LNCAP (cell line): ENCODE data around the gene HS6ST2.

Experiments used
- TF ChIP-seq, protein P1 (sequence below): fragments of 450-650 bp; IDR thresholded peaks from 2 replicates; pipeline ENCODE4 v1.5.1; 2017; ENCODE audit warnings: mild to moderate bottlenecking

Gene HS6ST2

GRCh38 chrX:132774010-132774714 is 184.3 kb downstream of the HS6ST2 start:
- TF ChIP-seq, protein P1, sequence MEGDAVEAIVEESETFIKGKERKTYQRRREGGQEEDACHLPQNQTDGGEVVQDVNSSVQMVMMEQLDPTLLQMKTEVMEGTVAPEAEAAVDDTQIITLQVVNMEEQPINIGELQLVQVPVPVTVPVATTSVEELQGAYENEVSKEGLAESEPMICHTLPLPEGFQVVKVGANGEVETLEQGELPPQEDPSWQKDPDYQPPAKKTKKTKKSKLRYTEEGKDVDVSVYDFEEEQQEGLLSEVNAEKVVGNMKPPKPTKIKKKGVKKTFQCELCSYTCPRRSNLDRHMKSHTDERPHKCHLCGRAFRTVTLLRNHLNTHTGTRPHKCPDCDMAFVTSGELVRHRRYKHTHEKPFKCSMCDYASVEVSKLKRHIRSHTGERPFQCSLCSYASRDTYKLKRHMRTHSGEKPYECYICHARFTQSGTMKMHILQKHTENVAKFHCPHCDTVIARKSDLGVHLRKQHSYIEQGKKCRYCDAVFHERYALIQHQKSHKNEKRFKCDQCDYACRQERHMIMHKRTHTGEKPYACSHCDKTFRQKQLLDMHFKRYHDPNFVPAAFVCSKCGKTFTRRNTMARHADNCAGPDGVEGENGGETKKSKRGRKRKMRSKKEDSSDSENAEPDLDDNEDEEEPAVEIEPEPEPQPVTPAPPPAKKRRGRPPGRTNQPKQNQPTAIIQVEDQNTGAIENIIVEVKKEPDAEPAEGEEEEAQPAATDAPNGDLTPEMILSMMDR = no peak

DNA sequence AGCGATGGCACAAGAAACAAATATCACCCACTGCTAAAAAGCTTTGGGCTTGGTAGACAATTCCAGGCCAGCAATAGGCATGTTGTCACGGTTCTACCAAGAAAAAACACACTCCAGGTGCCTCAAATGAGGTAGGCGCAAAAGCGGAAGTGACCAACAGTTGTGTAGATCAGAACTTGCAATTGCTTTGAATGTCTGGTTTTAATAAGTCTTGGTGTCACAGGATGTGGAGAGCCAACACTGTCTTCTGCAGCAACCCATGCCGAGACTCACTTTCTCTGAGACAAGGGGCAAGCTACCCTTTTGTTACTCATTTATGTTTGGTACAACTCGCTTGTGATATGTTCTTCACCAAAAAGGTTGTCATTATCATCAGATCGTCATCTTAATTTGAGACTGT is 188.8 kb downstream of the HS6ST2 start:
- TF ChIP-seq, protein P1 = no peak

- TF ChIP-seq, protein P1 = no peak
Observed at GRCh38 chrX:132766452-132766851, 192.0 kb downstream of the HS6ST2 start.

- TF ChIP-seq, protein P1 = no peak
Observed at GRCh38 chrX:132763528-132763927, 194.9 kb downstream of the HS6ST2 start.

DNA sequence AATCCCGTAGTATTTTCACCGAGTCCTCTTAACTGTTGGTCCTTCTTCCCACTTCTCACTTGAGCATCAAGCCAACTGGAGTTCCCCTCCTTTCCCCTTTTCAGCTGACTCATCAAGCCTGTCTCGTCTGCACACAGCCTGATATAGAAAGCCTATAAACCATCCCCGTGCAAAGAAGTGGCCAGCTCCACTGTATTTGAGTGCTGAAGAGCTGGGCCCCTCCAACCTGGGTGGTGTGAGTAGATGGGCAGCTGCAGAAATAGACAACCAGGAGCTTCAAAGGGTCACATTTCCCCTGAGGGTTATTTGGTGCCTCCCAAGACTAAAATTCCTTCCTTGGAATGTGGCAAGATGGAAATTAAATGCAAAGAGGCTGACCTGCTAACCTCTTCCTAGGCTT is 199.7 kb downstream of the HS6ST2 start:
- TF ChIP-seq, protein P1 = no peak

GRCh38 chrX:132757066-132757623 is 201.3 kb downstream of the HS6ST2 start:
- TF ChIP-seq, protein P1 = no peak

DNA sequence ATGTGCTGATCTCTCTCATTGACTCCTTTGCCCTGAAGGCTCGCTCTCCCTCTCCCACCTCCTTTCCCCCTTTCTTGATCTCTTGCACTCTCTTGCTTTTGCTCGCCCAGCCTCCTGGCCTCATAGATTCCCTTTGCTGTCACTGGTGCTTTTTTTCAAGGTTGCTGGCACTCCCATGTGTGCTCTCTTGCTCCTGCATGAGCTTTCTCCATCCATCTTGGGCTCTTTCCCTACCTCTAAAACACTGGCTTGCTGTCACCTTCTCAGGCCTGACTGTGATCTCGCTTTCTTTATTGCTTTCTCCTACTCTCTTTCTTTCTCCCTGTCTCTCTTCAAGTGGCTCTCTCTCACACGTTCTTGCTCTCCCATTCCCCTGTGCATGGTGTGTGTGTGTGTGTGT is 202.0 kb downstream of the HS6ST2 start:
- TF ChIP-seq, protein P1 = no peak
